Calu3 (cell line): ENCODE data around the gene EMB. TPM values are rescaled to one million over a fixed set of nuclear protein-coding genes. Genes with fewer than 3 reads are reported as not detected.
A peak's percentile ranks its signal among the peaks of the same experiment; 100 is the strongest.
"Not testable (repeated sequence)": the region's sequence is repeated elsewhere in the genome, so short reads cannot be mapped to it uniquely, and the experiment has no call there.

Experiments
- BruUV-seq: library from RNA; stranded (reverse); fragments of 400-500 nt; replicated peaks from 2 replicates; lab custom pipeline; 2021; lab: Mats Ljungman, UMichigan
- CTCF ChIA-PET: fragments of 300-600 bp; sonication (Branson Sonifier 250); formaldehyde crosslinking; loops from one replicate; lab custom pipeline; 2022; ENCODE audit warnings: antibody characterized with exemption; lab: Charles Lee
- DNase-seq: peaks from one replicate; pipeline ENCODE4 v3.0.0; 2022
- H3K27ac Mint-ChIP-seq: one replicate; pipeline ENCODE4 v1.8.0; 2022; ENCODE audit warnings: mixed read lengths; ENCODE audit not compliant: unreplicated experiment
- H3K27me3 Mint-ChIP-seq: one replicate; pipeline ENCODE4 v1.8.0; 2022; ENCODE audit warnings: mixed read lengths; ENCODE audit not compliant: unreplicated experiment
- H3K36me3 Mint-ChIP-seq: one replicate; pipeline ENCODE4 v1.8.0; 2022; ENCODE audit warnings: mild to moderate bottlenecking, moderate library complexity, mixed read lengths; ENCODE audit not compliant: insufficient read depth, unreplicated experiment
- H3K4me1 Mint-ChIP-seq: one replicate; pipeline ENCODE4 v1.8.0; 2022; ENCODE audit warnings: mild to moderate bottlenecking, low read depth, mixed read lengths; ENCODE audit not compliant: unreplicated experiment
- H3K4me3 Mint-ChIP-seq: one replicate; pipeline ENCODE4 v1.8.0; 2022; ENCODE audit warnings: mild to moderate bottlenecking, low read depth, moderate library complexity, mixed read lengths; ENCODE audit not compliant: unreplicated experiment
- H3K9me3 Mint-ChIP-seq: one replicate; pipeline ENCODE4 v1.8.0; 2022; ENCODE audit warnings: low read depth, mixed read lengths; ENCODE audit not compliant: unreplicated experiment
- intact Hi-C: fragments of 100-400 bp; cut with micrococcal nuclease; formaldehyde crosslinking; loops from one replicate; pipeline ENCODE4 v1.10.0; 2022; ENCODE audit not compliant: unreplicated experiment
- total RNA-seq: library from RNA; stranded (reverse); gene quantifications from 2 replicates; pipeline ENCODE4 v1.2.3, GENCODE V29; 2022
- TF ChIP-seq, protein P1 (sequence below): fragments of 200-600 bp; IDR thresholded peaks from one replicate; pipeline ENCODE4 v1.8.0; 2022; ENCODE audit warnings: antibody characterized with exemption; ENCODE audit not compliant: unreplicated experiment

The EMB gene
- total RNA-seq, 1 experiment from 2014 or later: 44.4 TPM

DNA sequence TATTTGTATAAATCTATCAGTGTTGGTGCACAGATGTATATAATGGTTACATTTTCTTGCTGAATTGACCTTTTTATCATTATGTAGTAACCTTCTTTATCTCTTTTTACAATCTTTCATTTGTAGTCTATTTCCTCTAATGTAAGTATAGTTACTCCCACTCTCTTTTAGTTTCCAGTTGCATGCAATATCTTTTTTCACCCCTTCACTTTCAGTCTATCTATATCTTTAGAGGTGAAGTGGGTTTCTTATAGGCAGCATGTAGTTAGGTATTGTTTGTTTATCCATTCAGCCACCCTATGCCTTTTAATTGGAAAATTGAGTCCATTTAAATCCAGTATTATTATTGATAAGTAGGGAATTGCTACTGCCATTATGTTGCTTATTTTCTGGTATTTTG lies 6.1 kb upstream of the EMB start:
- DNase-seq: no peak
- BruUV-seq: no TSS peak
- CTCF ChIA-PET: no interaction called here
- intact Hi-C loops: no loop called here
- Mint-ChIP-seq H3K27me3 (no peaks in the 10 kb centered on the region), H3K4me3 (no peak overlapping the region), H3K9me3 (peaks cover 3% of the 10 kb centered on the region), H3K27ac (no peak overlapping the region), H3K36me3 (no peaks in the 10 kb centered on the region), H3K4me1 (no peaks in the 10 kb centered on the region)
- TF ChIP-seq, protein P1, sequence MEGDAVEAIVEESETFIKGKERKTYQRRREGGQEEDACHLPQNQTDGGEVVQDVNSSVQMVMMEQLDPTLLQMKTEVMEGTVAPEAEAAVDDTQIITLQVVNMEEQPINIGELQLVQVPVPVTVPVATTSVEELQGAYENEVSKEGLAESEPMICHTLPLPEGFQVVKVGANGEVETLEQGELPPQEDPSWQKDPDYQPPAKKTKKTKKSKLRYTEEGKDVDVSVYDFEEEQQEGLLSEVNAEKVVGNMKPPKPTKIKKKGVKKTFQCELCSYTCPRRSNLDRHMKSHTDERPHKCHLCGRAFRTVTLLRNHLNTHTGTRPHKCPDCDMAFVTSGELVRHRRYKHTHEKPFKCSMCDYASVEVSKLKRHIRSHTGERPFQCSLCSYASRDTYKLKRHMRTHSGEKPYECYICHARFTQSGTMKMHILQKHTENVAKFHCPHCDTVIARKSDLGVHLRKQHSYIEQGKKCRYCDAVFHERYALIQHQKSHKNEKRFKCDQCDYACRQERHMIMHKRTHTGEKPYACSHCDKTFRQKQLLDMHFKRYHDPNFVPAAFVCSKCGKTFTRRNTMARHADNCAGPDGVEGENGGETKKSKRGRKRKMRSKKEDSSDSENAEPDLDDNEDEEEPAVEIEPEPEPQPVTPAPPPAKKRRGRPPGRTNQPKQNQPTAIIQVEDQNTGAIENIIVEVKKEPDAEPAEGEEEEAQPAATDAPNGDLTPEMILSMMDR: no peak

DNA sequence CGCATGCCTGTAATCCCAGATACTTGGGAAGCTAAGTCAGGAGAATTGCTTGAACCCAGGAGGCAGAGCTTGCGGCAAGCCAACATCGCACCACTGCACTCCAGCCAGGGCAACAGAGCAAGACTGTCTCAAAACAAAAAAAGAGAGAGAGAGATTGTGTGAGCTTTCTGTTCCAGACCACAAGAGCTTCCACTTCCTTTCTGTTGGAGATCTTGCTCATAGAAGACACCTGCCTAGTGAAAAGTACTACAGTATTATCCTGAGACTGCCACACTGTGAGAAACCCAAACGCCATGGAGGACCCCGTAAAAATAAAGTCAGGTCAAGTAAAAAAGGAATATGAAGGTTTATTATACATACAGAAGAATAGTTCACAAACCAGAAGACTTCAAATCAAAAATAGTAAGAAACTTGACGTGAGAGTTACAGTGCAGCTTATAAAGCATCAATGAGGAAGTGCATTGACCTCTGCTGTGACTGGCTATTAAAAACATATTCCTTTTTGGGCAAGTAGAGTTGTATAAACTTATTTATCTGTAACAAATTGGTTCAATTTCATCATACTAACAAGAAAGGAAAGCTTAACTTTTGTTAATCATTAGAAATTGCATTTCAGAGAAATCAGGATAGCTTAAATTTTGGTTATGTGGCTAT lies 4.3 kb upstream of the EMB start:
- no TSS peak for BruUV-seq
- intact Hi-C loops: no loop called here

DNA sequence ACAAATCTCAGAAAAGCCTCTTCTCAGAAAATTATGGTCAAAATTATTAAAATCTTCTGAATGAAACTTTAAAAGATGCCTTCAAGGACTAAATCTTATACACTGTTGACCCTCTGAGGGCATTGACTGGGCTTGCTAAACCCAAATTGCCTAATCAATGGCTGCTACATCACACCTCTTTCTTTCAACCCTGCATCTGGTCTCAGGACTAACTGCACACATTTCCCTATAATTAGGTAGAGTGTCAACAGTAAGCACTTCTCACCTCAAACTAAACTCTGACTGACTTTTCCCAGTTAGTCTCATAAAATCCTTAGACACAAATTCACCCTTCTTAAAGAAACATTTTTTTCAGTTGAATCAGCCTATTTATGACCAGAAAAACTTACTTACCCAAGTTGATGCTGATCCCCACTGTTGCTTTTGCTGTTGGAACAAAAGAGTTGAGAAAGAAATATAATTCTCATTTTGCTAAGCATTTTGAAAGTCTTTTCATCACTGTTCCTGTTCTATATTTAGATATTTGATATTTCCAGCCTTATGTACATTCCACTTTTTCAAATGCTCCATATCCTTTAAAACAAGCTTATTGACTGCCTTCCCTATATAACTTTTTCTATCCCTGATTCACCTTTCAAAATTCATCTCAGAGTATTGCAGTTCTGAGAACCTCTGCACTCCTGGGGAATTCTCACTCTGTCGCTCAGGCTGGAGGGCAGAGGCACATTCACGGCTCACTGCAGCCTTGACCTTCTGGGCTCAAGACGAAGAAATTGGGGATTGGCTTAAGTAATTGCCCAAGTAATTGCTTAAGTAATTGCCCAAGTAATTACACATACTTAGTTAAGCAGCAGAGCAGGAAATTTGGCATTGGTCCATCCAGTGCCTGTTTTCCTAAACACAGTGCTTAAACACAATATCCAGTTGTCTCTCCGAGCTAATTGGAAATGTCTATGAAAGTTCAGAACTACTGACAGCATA lies 1.8 kb upstream of the EMB start:
- intact Hi-C loops: loop anchor here (5.0 kb wide), 1 partner anchor 309 kb away; no protein-coding TSS in a partner anchor
- DNase-seq, H3K27me3 Mint-ChIP-seq, CTCF ChIA-PET, BruUV-seq, H3K9me3 Mint-ChIP-seq, H3K4me1 Mint-ChIP-seq, H3K4me3 Mint-ChIP-seq, H3K27ac Mint-ChIP-seq: not testable (repeated sequence)
- H3K36me3 Mint-ChIP-seq: peaks cover 19% of the 10 kb centered on the region

More for the DNA sequence above, 4.3 kb upstream of the EMB start:
- no peak overlapping the region for H3K4me3 Mint-ChIP-seq
- no peaks in the 10 kb centered on the region for H3K4me1 Mint-ChIP-seq
- peaks cover 14% of the 10 kb centered on the region for H3K36me3 Mint-ChIP-seq
- no peak overlapping the region for H3K27ac Mint-ChIP-seq
- no peaks in the 10 kb centered on the region for H3K27me3 Mint-ChIP-seq
- no peak for DNase-seq
- peaks cover 3% of the 10 kb centered on the region for H3K9me3 Mint-ChIP-seq
- TF ChIP-seq, protein P1: no peak
- CTCF ChIA-PET: no interaction called here

DNA sequence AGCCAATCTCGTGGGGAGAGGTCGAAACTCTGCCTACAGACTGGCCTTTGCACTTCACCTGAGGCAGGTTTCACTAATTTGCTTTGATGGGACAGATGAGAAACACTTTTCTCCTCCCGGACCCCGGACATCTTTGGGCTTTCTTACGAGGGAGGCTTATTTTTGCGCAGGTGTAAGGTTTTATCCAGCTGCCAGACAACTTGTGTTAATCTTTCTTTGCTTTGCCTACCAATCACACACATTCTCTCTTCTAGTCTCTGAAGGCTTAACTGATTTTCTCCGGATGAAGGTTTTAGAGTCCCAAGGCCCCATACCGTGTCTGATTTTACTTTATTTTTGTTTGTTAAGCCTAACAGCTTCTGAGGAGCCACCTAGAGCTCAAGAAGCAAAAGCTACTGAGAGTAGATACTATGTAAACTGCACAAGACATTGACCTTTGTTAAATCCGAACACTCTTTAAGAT lies 436 bp upstream of the EMB start:
- TF ChIP-seq, protein P1: no peak
- no peaks in the 10 kb centered on the region for H3K27me3 Mint-ChIP-seq
- no peaks in the 10 kb centered on the region for H3K4me1 Mint-ChIP-seq
- peak overlapping the region; percentile 84 for H3K27ac Mint-ChIP-seq
- CTCF ChIA-PET: interaction anchor here (1.4 kb wide), 1 partner anchor 72 kb away, joined by 3 read pairs; no protein-coding TSS in a partner anchor
- H3K36me3 Mint-ChIP-seq: peaks cover 19% of the 10 kb centered on the region
- no TSS peak for BruUV-seq
- DNase-seq: no peak
- peak overlapping the region; percentile 93 for H3K4me3 Mint-ChIP-seq
- no peaks in the 10 kb centered on the region for H3K9me3 Mint-ChIP-seq
- intact Hi-C loops: loop anchor here (5.0 kb wide), 1 partner anchor 311 kb away; no protein-coding TSS in a partner anchor
